ENCODE measurements around the gene AKAP1. TPM values are rescaled to one million over a fixed set of nuclear protein-coding genes. Genes with fewer than 3 reads are reported as not detected.

Gene AKAP1
- total and polyA plus RNA-seq, 9 donors: 20.0 to 45.2 (median 30.4) TPM

- no peaks in the 10 kb centered on the region for H3K9me3 ChIP-seq
- no peak overlapping the region for H3K4me3 ChIP-seq
- no peaks in the 10 kb centered on the region for H3K27me3 ChIP-seq
- TF ChIP-seq EP300 (IDR thresholded peaks at IDR 0.05): no peak
- no peak for TF ChIP-seq CTCF (IDR thresholded peaks at IDR 0.05)
- TF ChIP-seq POLR2A (IDR thresholded peaks at IDR 0.05): no peak
- 92 to 96% (median 96%) methylated on average over 1 of the region's 1 CpG for WGBS, 3 donors
- intact Hi-C loops (cut with DNase I): no loop called here
- H3K4me1 ChIP-seq (ENCODE audit: insufficient read depth): peaks cover 16% of the 10 kb centered on the region
- peak overlapping the region in 1 of 2 donors; percentile 7 for H3K27ac ChIP-seq
- no peak for DNase-seq
- no peaks in the 10 kb centered on the region for H3K36me3 ChIP-seq
Observed at GRCh38 chr17:57088298-57088697, 3.3 kb downstream of the AKAP1 start.

- Histone ChIP-seq H3K27me3 (no peaks in the 10 kb centered on the region), H3K27ac (no peak overlapping the region), H3K36me3 (no peaks in the 10 kb centered on the region), H3K4me3 (no peak overlapping the region), H3K9me3 (no peaks in the 10 kb centered on the region), H3K4me1 (ENCODE audit: insufficient read depth) (peaks cover 16% of the 10 kb centered on the region)
- intact Hi-C loops (cut with DNase I): no loop called here
- TF ChIP-seq CTCF (IDR thresholded peaks at IDR 0.05): no peak
- TF ChIP-seq POLR2A (IDR thresholded peaks at IDR 0.05): no peak
- no peak for TF ChIP-seq EP300 (IDR thresholded peaks at IDR 0.05)
- DNase-seq: no peak
- WGBS, 3 donors: 50 to 63% (median 60%) methylated on average over 6 of the region's 6 CpGs
Observed at GRCh38 chr17:57089391-57089790, 4.3 kb downstream of the AKAP1 start.

DNA sequence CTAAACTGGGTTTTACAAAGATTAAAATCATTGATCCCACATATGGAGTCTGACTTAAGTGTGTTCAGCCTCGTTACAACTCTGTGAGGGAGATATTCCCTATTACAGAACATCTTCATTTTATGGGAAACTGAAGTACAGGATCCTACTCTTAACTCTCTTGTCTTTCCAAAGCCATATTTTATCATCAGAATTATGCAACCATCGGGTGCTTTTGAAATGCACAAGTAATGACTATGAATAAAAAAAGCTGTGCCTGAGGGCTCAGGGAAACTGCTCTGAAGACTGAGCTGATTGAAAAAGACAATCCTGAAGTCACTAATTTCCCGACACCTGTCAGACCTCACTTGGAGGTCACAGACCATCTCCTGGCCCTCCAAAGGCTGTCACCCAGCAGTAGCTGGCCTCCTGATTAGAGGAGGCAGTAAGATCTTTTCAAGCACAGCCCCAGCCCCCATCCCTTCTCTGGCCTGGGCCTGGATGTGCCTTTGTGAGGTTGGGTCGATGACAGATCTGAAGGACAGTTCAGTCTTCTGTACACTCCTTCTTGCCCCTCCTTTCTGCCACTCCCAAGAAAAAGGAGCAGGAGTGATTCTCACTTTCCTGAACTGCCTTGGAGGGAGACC is 5.6 kb downstream of the AKAP1 start:
- Histone ChIP-seq H3K9me3 (no peaks in the 10 kb centered on the region), H3K4me3 (no peak overlapping the region), H3K27me3 (no peaks in the 10 kb centered on the region), H3K27ac (peak overlapping the region in 1 of 2 donors; percentile 56), H3K36me3 (no peaks in the 10 kb centered on the region), H3K4me1 (ENCODE audit: insufficient read depth) (peaks cover 16% of the 10 kb centered on the region)
- DNase-seq: no peak
- TF ChIP-seq EP300 (IDR thresholded peaks at IDR 0.05) (no peak), CTCF (IDR thresholded peaks at IDR 0.05) (no peak), POLR2A (IDR thresholded peaks at IDR 0.05) (no peak)
- 56 to 67% (median 59%) methylated on average over 4 of the region's 4 CpGs for WGBS, 3 donors
- intact Hi-C loops (cut with DNase I): no loop called here

GRCh38 chr17:57091186-57091618 is 6.2 kb downstream of the AKAP1 start:
- 68 to 80% (median 76%) methylated on average over 5 of the region's 5 CpGs for WGBS, 3 donors
- H3K36me3 ChIP-seq: no peaks in the 10 kb centered on the region
- intact Hi-C loops (cut with DNase I): no loop called here
- no peaks in the 10 kb centered on the region for H3K27me3 ChIP-seq
- DNase-seq: no peak
- peak overlapping the region in 1 of 2 donors; percentile 56 for H3K27ac ChIP-seq
- peaks cover 14% of the 10 kb centered on the region for H3K4me1 ChIP-seq (ENCODE audit: insufficient read depth)
- TF ChIP-seq EP300 (IDR thresholded peaks at IDR 0.05): no peak
- TF ChIP-seq CTCF (IDR thresholded peaks at IDR 0.05): no peak
- no peak for TF ChIP-seq POLR2A (IDR thresholded peaks at IDR 0.05)
- no peaks in the 10 kb centered on the region for H3K9me3 ChIP-seq
- H3K4me3 ChIP-seq: no peak overlapping the region

All from ovary (tissue), 9 donors.